Body of pancreas (tissue), 4 donors: ENCODE measurements around the gene KRT82.

Experiments
- CTCF ChIP-seq, 7 experiments: fragments of 450-650 bp in 4 of 7; fragments of 200-600 bp in 3 of 7; sonication (generic) in 3 of 7; IDR thresholded peaks; one replicate each; pipeline ENCODE4 v1.5.1; 2016 to 2019; ENCODE audit warnings: antibody characterized with exemption in 7 of 7
- POLR2A ChIP-seq, 3 donors: fragments of 450-650 bp; IDR thresholded peaks; one replicate each; pipeline ENCODE4 v1.6.1; 2016; ENCODE audit warnings: antibody characterized with exemption in 3 of 3, mild to moderate bottlenecking in 2 of 3

DNA sequence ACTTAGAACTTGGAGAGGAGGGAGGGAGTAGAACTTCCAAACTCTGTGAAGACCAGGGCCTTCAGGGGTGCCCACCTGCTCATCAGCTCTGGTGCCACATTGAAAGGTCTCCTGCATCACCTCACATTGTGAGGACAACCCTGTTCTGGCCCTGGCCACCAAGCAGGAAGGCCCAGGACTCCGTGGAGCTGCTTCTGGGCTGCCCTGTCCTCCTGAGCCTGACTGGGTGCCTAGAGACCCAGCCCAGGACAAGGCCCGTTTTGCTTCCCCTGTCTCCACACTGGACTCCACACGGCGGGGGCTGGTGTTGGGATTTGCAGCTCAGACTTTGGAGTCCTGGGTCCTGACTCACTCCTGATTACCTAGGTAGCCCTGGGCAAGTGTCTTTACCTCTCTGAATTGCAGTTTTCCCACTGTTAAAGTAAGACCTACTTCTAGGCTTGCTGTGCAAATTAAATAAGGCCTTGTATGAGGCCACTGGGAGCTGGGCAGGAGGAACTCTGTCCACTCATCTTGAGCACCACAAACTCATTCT is 12.5 kb upstream of the KRT82 start:
- TF ChIP-seq CTCF (IDR thresholded peaks at IDR 0.05) (no peak), POLR2A (IDR thresholded peaks at IDR 0.05) (no peak)
